Islet of Langerhans (tissue), 1 donor: ENCODE results near the gene TSGA10IP.

Experiments
- FAIRE-seq: peaks from one replicate; lab custom pipeline; 2011; peaks lifted over from hg19 to GRCh38; lab: Jason Lieb, UNC

Gene TSGA10IP

DNA sequence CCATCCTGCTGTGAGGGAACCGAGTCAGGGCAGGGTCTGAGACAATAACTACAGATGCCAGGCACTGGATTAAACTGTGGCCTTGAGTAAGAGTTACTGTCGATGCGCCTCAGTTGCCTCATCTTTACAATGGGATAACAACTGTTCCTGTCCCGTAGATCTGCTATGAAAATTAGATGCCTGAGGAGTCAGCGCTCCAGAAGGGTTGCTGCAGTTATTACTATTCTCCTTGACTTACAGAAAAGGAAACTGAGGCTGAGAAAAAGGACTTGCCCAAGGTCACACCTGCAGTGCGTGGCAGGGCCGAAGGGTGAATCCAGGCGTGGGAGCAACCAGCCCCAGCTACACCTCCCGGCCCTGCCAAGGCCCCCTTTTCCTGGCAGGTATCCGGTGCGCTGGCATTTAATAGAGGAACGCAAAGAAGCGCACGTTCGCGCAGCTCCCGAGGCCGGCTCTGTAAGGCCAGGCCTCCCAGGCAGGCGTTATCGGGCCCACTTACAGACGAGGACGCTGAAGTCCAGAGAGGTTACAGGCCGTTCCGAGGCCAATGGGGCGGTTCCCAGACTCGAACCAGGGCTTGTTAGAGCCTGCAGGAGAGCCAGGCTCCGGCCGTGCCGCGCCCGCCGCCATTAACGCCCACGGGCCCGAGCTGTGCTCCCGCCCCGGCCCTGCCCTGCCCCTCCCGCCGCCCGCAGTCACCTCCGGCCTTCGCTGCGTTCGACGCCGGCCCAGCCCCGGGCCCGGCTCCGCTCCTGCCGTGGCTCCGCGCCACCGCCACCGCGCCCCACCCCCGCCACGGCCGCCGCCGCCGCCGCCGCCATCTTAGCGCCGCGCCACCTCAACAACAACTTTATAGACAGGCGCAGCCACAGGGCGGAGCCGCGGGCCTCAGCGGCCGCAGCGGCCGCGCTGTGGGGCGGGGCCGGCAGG is 26.8 kb upstream of the TSGA10IP start, which contains the start of gene C11orf68:
TSS of gene C11orf68 (minus strand) at position 852 of the 930 bp plus-strand sequence. CDS start at position 821, 31 bp downstream.
- FAIRE-seq = no peak

DNA sequence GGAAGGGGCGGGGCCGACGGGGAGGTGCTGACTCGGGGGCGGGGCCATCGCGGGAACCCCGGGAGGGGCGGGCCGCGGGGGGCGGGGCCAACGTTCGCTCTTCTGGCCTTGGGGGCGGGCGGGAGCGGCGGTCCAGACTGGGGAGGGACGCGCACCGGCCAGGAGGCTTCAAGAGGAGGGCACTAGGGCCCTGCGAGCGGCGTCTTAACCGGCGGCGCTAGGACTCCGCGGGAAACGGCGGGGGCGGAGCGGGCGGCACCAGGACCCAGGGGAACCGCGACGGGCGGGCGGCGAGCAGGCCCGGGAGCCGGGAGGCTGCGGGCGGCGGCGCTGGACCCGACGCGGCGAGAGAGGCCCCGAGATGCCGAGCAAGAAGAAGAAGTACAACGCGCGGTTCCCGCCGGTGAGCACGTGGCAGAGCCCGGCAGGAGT is 26.1 kb upstream of the TSGA10IP start, which contains the start of gene DRAP1:
TSS of gene DRAP1 (plus strand) at position 286 of the 432 bp plus-strand sequence. CDS start at position 362, 76 bp downstream.
- FAIRE-seq = no peak

DNA sequence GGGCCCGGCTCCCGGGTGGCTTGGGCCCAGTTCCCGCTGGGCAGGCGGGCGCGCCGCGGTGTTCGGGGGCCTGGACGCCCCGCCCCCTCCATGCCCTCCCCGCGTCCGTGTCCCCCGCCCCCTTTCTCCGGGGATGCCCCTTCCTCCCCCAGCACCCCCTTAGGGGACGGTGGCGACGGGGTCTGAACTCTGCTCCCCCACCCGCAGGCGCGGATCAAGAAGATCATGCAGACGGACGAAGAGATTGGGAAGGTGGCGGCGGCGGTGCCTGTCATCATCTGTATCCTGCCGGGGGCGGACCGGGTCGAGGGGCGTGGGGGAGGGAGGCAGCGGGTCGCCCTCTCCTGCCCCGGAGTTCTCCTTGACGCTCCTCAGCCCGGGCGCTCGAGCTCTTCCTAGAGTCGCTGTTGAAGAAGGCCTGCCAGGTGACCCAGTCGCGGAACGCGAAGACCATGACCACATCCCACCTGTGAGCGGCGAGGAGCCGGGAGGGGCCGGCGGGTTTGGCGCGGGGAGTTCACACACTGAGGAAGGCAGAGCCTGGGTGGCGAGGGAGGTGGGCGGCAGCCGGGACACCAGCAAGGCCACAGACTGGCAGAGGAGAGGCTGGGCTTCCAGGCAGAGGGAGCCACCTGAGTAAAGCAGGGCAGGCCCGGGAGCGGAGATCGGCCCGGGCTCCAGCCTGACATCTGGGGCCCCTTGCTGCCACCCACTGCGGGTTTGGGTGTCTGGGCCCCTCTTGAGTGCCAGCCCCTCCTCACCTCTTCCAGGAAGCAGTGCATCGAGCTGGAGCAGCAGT is 25.5 kb upstream of the TSGA10IP start:
- no peak for FAIRE-seq

DNA sequence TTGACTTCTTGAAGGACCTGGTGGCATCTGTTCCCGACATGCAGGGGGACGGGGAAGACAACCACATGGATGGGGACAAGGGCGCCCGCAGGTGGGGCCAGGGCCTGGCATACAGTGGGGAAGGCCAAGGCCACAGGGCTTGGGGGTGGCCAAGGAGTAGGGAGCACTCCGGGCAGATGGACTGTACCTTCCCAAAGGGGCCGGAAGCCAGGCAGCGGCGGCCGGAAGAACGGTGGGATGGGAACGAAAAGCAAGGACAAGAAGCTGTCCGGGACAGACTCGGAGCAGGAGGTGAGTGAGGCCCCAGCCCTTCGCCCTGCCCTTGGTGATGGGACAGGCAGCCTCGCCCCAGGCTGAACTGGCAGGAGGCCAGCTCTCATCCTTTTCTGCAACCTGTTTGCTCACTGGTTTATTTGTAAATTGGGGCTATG is 24.9 kb upstream of the TSGA10IP start:
- no peak for FAIRE-seq

DNA sequence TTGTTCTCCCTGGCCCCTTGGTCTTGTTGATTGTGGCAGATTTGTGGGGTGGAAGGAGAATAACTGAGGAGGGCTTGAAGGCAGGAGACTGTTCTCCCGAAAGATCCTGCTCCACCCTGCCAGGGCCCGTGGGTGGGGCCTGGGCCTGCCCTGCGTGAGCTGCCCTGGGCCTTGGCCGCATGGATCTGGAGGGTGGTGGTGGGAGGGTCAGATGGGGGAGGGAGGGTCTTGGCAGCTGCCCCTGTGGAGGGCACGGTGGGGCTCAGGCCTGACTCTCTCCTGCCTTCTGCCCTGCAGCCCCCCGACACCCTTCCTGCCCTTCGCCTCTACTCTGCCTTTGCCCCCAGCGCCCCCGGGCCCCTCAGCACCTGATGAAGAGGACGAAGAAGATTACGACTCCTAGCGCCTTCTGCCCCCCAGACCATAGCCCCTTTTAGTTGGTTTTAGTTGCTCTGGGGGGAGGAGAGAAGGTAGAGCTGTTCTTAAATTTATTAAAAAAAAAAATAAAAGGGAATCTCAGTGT is 24.2 kb upstream of the TSGA10IP start:
- no peak for FAIRE-seq

DNA sequence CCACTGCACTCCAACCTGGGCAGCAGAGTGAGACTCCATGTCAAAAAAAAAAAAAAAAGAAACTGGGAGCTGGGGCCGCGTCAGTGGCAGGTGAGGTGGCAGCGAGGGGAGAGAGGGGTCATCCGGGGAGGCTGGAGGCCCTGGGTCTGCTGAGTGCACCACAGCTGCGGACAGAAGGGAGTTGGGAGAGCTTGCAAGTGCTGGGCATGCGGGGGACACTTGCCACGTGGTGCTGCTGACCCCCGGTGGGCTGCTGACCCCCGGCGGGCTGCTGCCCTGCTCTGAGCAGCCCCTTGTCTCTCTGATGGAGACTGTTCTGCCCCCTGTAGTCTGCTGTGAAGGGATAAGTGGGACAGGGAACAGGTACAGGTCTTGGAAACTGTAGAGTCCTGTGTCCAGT is 23.4 kb upstream of the TSGA10IP start:
- FAIRE-seq = no peak

DNA sequence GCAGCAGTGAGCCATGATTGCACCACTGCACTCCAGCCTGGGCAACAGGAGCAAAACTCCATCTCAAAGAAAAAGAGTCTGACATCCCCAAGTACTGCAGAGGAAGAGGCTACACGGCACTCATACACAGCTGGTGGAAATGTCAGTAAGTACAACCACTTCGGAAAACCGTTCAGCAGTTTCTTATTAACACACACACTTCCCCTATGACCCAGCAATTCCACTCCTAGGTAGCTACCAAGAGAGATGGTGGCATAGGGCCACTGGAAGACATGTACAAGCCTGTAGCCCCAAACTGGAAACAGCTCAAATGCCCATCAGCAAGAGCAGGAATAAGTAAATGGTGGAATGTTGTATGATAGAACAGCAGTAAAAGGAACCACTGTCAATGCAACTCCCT is 22.7 kb upstream of the TSGA10IP start:
- no peak for FAIRE-seq

DNA sequence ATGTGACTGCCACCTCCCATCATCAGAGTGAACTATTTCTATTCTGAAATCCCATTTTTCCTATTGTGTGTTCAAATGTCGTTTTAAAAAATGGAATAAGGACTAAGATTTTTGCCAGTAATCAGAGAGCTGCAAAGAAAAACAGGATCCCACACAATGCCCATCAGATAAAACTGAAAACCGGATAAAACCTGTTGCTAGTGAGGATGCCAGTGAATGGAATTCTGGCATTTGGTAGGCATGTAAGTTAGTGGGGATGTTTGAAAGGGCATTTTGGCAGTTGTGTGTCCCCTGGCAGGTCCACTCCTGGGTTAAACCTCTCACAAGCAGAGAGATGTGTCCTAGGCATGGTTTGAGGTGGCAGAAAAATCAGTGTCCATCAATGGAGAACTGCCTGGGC is 19.9 kb upstream of the TSGA10IP start:
- no peak for FAIRE-seq

DNA sequence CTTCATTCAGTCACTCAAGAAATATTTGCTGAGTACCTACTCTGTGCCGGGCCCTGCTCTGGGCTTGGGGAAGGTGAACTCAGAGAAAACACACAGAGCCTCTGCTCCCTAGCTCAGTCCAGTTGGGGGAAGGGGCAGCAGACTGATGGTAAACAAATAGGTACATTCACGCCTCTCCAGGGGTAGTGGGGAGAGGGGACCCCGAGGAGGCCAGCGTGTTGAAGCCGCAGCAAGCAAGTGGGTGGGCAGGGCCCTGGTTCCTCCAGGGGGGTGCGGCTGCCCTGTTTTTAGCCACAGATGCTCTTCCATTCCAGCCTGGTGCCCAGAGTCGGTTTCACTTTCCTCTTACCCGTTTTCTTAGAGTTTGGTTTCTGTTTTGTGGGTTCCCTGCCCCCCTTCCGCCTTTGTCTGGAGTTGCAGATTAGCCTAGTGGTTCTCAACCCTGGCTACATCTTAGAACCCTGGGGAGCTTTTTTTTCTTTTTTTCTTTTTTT is 17.3 kb upstream of the TSGA10IP start:
- no peak for FAIRE-seq

DNA sequence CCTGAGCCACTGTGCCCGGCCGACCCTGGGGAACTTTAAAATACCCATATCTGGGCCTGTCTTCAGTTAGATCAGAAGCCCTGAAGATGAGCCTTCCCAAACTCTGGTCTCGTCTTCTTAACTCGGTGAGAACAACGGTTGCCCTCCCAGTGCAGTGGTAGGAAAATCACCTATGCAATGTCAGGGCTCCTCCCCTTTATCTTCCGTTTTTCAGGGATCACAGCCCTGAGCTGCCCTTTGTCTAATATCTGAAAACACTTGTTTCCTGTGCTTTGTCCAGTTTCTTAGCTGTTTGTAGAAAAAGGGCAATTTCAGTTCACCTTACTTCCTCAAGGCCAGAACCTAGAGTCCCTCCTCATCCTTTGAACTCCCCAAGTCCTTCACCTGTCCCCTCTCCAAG is 16.6 kb upstream of the TSGA10IP start:
- FAIRE-seq = no peak

DNA sequence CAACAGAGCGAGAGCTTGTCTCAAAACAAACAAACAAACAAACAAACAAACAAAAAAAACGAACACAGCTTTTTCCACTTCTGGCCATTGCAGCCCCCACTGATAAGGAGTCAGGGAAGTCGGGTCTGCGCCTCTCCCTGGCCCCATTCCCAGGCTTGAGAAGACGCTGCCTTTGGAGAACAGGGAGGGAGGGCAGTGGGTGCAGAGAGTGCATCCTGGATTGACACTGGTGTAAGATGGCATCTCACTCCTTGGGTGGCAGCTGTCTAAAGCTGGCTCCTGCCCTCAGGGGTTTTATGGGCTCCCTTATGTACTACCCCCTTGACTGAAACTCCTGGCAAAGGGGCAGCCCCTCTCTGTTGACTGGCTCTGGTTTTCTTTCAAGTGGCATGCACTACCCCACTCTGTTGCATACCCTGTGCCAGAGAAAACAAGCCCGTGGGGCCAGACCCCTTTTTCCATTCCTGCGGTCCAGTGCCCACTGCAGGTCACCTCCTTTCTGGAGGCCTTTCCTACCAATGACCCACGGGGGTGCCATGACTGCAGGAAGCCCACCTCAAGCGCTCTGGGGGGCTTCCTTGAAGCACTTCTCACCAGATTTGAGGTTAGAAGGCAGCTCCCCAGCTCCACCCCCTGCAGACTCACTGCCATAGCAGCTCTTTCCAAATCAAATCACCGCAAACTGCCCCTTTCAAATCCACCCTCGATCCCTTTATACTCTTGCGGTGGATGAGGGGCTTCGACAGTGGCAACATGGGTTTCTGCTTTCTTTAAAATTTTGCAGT is 13.3 kb upstream of the TSGA10IP start:
- FAIRE-seq = no peak

DNA sequence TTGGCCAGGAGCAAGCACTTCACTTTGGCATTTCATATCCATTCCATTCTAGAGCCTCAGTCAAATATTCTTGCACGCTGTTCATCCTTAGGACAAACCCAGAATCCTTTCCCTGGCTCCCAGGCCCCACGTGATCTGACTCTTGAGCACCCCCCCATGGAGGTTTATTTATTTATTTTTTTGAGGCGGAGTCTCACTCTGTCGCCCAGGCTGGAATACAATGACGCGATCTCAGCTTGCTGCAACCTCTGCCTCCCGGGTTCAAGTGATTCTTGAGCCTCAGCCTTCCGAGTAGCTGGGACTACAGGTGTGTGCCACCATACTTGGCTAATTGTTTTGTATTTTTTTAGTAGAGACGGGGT is 12.7 kb upstream of the TSGA10IP start:
- FAIRE-seq = no peak

DNA sequence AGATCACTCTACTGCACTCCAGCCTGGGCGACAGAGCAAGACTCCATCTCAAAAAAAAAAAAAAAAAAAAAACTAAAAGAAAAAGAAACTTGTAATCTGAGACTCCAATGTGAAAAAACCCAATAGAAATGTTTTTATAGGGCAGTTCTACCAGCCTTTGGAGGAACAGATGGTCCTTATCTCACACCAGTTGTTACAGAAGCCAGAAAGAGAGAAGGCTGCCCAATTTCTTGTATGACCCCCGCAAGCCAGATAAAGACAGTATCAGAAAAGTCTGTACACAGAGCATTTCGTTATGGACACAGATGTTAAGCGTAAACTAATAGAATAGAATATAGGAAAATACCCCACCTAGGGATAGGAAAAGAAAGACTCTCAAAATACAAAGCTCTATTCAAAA is 11.3 kb upstream of the TSGA10IP start:
- FAIRE-seq = no peak

DNA sequence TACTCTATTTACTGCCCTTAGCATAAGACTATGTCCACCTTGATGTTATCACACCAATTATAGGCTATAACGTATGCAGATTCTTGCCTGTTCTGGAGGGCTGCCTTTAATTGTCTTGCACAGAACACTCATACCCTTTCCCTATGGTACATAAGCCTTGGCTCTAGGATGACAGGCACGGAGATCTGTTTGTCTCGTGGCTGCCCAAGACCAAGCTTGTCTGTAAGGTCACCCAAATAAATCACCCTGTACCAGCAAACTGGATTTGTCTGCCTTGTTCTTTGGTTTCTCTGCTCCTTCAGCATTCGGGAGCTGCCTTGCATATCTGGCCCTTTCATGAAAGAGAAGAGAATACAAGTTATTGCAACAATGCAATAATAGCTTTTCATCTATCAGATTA is 7.5 kb upstream of the TSGA10IP start:
- FAIRE-seq = no peak

DNA sequence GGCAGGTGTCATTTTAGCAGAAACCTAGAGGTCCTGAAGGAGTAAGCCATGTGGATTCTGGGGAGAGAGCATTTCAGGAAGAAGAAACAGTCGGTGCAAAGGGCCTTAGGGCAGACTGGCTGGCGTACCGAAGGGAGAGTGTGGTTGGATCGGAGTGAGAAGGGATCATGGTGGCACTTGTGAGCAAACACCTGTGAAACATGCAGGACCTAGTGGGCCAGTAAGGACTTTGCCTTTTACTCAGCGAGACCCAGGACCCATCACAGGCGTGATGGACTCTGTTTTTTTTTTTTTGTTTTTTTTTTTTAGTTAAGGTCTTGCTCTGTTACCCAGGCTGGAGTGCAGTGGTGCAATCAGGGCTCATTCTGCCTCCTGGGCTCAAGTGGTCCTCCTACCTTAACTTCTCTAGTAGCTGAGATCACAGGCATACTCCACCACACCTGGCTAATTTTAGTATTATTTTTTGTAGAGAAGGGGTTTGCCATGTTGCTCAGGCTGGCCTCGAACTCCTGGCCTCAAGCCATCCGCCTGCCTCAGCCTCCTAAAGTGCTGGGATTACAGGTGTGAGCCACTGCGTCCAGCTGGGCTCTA is 3.5 kb upstream of the TSGA10IP start:
- no peak for FAIRE-seq

DNA sequence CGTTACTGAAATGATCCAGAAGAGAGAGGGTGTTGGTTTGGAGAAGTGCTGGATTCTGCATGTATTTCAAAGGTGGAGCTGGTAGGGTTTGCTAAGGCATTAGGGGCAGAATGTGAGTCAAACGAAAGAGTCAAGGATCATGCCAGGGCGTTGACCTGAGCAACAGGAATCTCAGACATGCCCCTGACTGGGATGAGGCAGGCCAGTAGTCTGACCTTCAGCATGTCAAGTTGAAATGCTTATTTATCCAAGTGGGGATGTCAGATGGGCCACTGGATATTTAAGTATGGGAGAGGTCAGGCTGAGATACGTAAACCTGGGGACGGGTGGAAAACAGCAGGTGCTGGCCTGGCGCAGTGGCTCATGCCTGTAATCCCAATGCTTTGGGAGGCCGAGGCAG is 2.7 kb upstream of the TSGA10IP start:
- FAIRE-seq = no peak

DNA sequence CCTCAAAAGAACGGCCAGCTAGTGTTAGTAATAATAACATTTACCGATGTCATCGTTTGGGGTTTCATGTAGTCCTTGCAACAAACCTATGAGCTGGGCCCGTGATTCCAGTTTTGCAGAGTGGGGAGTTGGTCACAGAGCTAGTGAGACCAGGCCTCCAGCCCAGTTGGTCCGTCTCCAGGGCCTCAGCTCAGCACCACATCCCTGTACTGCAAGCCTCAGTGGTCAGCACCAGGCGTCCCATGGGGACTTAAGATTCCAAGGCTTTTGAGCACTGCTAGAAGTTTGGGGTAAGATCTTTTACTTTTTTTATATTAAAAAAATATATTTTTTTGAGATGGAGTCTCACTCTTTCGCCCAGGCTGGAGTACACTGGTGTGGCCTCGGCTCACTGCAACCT is 1.1 kb upstream of the TSGA10IP start:
- FAIRE-seq = no peak

DNA sequence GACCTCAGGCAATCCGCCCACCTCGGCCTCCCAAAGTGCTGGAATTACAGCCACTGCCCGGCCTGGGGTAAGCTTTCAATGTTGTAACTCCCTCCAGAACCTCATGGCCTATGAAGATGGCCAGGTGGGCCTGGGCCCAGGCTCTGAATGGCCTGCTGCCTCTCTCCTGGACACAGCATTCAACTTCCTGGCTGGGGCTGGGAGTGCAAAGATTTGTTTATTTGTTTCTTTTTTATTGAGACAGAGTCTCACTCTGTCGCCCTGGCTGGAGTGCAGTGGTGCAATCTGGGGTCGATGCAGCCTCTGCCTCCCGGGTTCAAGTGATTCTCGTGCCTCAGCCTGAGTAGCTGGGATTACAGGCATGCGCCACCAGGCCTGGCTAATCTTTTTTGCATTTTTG is 513 bp upstream of the TSGA10IP start:
- FAIRE-seq = no peak

DNA sequence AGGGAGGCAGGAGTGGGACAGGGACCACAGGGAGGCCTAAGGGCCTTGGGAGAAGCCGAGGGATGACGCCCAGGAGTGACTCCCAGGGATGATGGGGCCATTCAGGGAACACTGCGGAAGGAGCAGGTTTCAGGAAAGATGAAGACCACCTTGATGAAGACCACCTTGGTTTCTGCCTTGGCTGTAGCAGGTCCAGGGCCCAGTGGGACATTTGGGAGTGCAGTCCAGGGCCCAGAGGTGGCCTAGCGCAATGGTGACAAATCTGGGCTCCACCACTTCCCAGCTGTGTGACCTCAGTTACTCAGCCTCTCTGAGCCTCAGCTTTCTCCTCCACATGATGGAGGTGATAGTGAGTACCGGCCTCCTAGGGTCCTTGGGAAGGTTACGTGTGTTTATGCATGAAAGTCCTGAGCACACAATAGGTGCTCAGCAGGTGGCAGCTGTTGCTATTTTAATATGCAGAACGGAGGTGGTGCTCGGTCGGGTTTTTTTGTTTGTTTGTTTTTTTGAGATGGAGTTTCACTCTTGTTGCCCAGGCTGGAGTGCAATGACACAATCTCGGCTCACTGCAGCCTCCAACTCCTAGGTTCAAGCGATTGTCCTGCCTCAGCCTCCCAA is 770 bp downstream of the TSGA10IP start:
- FAIRE-seq = no peak

DNA sequence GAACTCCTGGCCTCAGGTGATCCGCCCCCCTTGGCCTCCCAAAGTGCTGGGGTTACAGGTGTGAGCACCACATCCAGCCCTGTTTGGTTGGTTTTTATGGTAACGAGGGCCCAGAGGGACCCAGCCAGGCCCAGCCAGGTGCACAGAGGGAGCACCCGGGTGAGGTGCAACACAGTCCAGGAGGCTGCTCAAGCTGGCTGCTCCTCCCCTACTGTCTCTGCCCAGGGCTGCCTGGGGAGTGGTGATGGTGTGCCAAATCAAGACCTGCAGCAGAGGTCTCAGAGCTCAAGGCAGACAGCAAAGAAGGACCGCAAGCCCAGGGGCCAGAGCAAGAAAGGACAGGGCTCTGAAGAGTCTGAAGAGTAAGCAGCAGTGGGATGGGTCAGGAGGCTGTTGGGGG is 1.4 kb downstream of the TSGA10IP start:
- FAIRE-seq = no peak

DNA sequence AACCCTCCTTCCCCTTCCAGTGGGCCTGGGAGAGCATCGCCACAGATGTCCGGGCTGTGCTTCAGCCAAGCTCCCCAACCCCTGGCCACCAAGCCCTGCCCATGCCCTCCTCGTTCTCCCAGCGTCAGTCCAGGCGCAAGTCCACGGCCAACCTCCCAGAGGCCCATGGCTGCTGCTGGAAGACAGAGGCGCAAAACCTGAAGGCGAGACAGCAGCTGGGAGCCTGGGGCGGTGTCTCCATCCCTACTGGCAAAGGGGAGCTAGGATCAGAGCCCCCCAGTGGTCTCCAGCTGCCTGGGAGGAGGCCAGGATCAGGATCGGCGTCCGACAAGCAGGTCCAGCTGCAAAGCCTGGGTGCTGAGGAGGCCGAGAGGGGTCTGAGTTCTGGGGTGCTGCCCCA is 1.9 kb downstream of the TSGA10IP start:
- FAIRE-seq = no peak
